Kidney epithelial cell (primary cell): ENCODE measurements around the gene COPS3. TPM values are rescaled to one million over a fixed set of nuclear protein-coding genes. Genes with fewer than 3 reads are reported as not detected.

Experiments used
- DNase-seq: peaks from one replicate; pipeline ENCODE4 v3.0.0-alpha.2; 2010; ENCODE audit warnings: low read depth
- H3K27me3 ChIP-seq: 2 replicates; pipeline ENCODE4 v1.6.0; 2011; ENCODE audit warnings: low read length; ENCODE audit not compliant: control insufficient read depth, insufficient read depth
- H3K36me3 ChIP-seq: 2 replicates; pipeline ENCODE4 v1.5.1; 2011; ENCODE audit warnings: low read length; ENCODE audit not compliant: control insufficient read depth, insufficient read depth
- H3K4me3 ChIP-seq: 2 replicates; pipeline ENCODE4 v1.5.1; 2011; ENCODE audit warnings: low read depth, mild to moderate bottlenecking, control low read depth, low read length
- total RNA-seq: library from RNA; depleted of rRNA; stranded (reverse); fragments of >200 nt; gene quantifications from 2 replicates; pipeline ENCODE4 v1.2.3, GENCODE V29; 2015
- TF ChIP-seq, protein P1 (sequence below): IDR thresholded peaks from 2 replicates; pipeline ENCODE4 v1.5.1; 2011; ENCODE audit warnings: mild to moderate bottlenecking, moderate library complexity, low read length, control low read depth, inconsistent platforms; ENCODE audit not compliant: insufficient read depth, poor library complexity, severe bottlenecking

Gene COPS3
- total RNA-seq, 1 donor from 2014 or later, result 68.5 TPM

DNA sequence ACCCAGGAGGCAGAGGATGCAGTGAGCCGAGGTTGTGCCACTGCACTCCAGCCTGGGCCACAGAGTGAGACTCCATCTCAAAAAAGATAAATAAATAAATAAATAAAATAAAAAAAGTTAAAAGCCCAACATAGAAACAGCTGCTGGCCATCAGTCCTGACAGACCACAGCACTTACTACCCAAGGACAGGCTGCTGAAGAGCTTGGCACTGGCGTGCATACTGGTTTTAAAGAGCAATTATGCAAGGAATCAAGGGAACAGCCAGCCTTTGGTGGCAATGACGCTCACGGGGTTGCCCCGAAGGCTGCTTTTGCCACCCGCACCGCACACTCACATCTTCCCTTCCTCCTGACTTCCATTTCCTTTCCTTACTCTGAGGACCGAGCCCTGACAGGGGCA lies 79.1 kb downstream of the COPS3 start:
- Histone ChIP-seq H3K4me3 (no peak overlapping the region), H3K27me3 (no peaks in the 10 kb centered on the region), H3K36me3 (no peaks in the 10 kb centered on the region)
- TF ChIP-seq, protein P1, sequence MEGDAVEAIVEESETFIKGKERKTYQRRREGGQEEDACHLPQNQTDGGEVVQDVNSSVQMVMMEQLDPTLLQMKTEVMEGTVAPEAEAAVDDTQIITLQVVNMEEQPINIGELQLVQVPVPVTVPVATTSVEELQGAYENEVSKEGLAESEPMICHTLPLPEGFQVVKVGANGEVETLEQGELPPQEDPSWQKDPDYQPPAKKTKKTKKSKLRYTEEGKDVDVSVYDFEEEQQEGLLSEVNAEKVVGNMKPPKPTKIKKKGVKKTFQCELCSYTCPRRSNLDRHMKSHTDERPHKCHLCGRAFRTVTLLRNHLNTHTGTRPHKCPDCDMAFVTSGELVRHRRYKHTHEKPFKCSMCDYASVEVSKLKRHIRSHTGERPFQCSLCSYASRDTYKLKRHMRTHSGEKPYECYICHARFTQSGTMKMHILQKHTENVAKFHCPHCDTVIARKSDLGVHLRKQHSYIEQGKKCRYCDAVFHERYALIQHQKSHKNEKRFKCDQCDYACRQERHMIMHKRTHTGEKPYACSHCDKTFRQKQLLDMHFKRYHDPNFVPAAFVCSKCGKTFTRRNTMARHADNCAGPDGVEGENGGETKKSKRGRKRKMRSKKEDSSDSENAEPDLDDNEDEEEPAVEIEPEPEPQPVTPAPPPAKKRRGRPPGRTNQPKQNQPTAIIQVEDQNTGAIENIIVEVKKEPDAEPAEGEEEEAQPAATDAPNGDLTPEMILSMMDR, result no peak
- no peak for DNase-seq

DNA sequence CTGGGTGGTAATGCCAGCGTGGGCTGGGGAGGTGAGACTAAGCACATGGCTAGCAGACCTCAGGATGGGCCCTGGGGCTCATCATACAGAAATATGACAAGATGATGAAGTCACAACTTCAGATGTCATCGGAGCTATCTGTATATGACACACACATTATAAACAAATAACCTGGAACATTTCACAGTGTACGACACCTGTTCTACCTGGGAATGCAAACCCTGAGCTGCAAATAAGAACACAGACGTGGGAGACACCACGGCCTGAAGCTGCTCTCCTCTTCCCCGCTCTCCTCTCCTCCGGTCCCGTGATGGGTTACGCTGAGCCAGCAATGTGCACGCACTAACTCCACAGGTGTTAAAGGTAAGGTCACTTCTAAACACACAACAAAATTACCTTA lies 79.8 kb downstream of the COPS3 start:
- DNase-seq, result no peak
- Histone ChIP-seq H3K27me3 (no peaks in the 10 kb centered on the region), H3K36me3 (no peaks in the 10 kb centered on the region), H3K4me3 (no peak overlapping the region)
- TF ChIP-seq, protein P1, result no peak

DNA sequence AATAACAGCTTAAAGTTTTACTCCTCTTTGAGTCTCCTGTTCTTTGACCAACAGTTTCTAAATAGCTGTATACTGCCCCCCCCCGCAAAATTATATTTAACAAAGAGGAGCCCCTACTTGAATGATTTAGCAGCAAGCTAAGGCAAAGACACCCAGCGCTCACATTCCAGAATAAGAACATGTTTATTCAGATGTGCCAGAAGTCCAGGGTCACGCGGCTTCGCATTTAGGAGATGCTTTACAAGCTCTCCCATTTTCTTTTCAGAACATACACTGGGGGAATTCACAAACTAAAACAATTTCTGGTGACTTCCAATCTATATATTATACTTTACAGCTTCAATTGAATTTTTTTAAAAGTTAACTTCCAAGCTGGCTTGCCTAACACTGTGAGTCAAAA lies 80.2 kb downstream of the COPS3 start:
- Histone ChIP-seq H3K36me3 (no peaks in the 10 kb centered on the region), H3K4me3 (no peak overlapping the region), H3K27me3 (no peaks in the 10 kb centered on the region)
- DNase-seq, result no peak
- TF ChIP-seq, protein P1, result no peak

DNA sequence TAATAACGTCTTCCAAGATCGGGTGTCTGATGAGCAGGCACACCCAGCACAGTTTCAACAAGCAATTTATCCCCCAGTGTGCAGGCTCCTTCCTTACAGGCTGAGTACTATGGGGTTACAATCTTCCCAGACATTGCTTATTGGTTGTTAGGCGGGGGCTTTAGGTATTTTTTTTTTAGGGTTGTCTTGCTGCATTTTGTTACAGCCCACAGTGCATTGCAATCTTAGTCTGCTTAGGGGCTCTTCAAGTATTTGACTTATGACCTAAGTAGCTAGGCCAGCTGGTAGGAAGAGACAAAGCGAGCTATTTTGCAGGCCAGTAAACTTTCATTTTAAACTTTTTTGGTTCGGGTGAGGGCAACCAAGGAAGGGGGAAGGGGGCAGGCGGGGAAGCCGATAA lies 80.7 kb downstream of the COPS3 start:
- Histone ChIP-seq H3K27me3 (no peaks in the 10 kb centered on the region), H3K4me3 (no peak overlapping the region), H3K36me3 (no peaks in the 10 kb centered on the region)
- TF ChIP-seq, protein P1, result no peak
- no peak for DNase-seq

DNA sequence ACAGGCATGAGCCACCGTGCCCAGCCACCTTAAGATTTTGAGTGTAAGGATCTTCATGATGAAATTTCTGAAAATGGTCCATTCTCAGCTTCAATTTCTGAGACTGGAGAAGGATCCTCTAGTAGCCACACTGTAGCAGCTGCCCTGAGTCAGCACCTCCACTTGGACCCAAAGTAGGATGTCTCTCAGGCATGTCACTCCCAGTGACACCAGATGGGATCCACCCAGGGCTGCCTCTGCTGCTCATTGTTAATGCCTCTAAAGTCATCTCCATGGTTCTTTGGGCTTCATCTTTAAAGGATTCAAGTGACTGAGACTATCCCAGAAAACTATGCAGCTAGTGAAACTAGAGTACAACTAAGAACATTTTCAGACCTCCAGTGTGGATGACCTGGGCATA lies 82.8 kb downstream of the COPS3 start:
- DNase-seq, result no peak
- Histone ChIP-seq H3K27me3 (no peaks in the 10 kb centered on the region), H3K36me3 (no peaks in the 10 kb centered on the region), H3K4me3 (no peak overlapping the region)
- TF ChIP-seq, protein P1, result no peak

DNA sequence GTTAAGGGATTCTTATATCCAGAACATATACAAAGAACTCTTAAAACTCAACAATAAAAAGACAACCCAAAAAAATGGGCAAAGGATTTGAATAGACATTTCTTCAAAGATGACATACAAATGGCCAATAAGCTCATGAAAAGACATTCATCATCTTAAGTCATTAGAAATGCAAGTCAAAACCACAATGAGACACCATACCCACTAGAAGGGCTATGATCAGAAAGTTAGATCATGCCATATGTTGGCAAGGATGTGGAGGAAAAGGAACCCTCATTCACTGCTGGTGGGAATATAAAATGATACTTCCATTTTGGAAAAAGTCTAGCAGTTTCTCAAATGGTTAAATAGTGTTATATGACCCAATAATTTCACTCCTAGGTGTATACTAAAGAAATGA lies 84.3 kb downstream of the COPS3 start:
- DNase-seq, result no peak

More for the DNA sequence above, 84.3 kb downstream of the COPS3 start:
- Histone ChIP-seq H3K36me3 (no peaks in the 10 kb centered on the region), H3K4me3 (no peak overlapping the region), H3K27me3 (no peaks in the 10 kb centered on the region)
- TF ChIP-seq, protein P1, result no peak
